LHCN-M2 (cell line): ENCODE results near the gene KRTAP5-5. TPM values are rescaled to one million over a fixed set of nuclear protein-coding genes. Genes with fewer than 3 reads are reported as not detected.
"Not testable (repeated sequence)": the region's sequence is repeated elsewhere in the genome, so short reads cannot be mapped to it uniquely, and the experiment has no call there.

ENCODE experiments used
- DNase-seq: peaks from one replicate; pipeline ENCODE4 v3.0.0-alpha.2; 2012; ENCODE audit warnings: low read depth
- polyA plus RNA-seq: library from polyadenylated mRNA; unstranded; fragments of >200 nt; gene quantifications from one replicate; pipeline ENCODE4 v1.2.1, GENCODE V29; 2012; ENCODE audit warnings: missing spikeins
- total RNA-seq: library from RNA; depleted of rRNA; stranded (reverse); fragments of >200 nt; gene quantifications from 2 replicates; pipeline ENCODE4 v1.2.3, GENCODE V29; 2014; rRNA removed

The KRTAP5-5 gene
- not detected in 2 replicates for total RNA-seq
- not detected for polyA plus RNA-seq

GRCh38 chr11:1629326-1630185 is at the start of gene KRTAP5-5:
KRTAP5-5 (plus strand) TSS chr11:1629775; CDS start chr11:1629841, 66 bp downstream.
- no peak for DNase-seq

GRCh38 chr11:1581976-1582375 is 47.6 kb upstream of the KRTAP5-5 start:
- DNase-seq, result no peak

- not testable (repeated sequence) for DNase-seq
Observed at GRCh38 chr11:1582909-1583308, 46.7 kb upstream of the KRTAP5-5 start.

GRCh38 chr11:1584661-1585370 is 44.8 kb upstream of the KRTAP5-5 start, which contains the start of gene KRTAP5-1:
KRTAP5-1 (minus strand) TSS chr11:1585283; CDS start chr11:1585249, 34 bp downstream.
- DNase-seq, result not testable (repeated sequence)

GRCh38 chr11:1586699-1587098 is 42.9 kb upstream of the KRTAP5-5 start:
- no peak for DNase-seq

- DNase-seq, result not testable (repeated sequence)
Observed at GRCh38 chr11:1589191-1589963, 40.2 kb upstream of the KRTAP5-5 start.

- no peak for DNase-seq
Observed at GRCh38 chr11:1589996-1590395, 39.6 kb upstream of the KRTAP5-5 start.

GRCh38 chr11:1592628-1593027 is 36.9 kb upstream of the KRTAP5-5 start:
- no peak for DNase-seq

GRCh38 chr11:1595994-1596575 is 33.5 kb upstream of the KRTAP5-5 start:
- DNase-seq, result not testable (repeated sequence)

GRCh38 chr11:1596576-1597121 is 32.9 kb upstream of the KRTAP5-5 start:
- not testable (repeated sequence) for DNase-seq

- no peak for DNase-seq
Observed at GRCh38 chr11:1597331-1597993, 32.1 kb upstream of the KRTAP5-5 start.

- DNase-seq, result no peak
Observed at GRCh38 chr11:1597994-1598380, 31.6 kb upstream of the KRTAP5-5 start, which contains the start of gene KRTAP5-2. KRTAP5-2 (minus strand) TSS chr11:1598294; CDS start chr11:1598250, 44 bp downstream.

- DNase-seq, result not testable (repeated sequence)
Observed at GRCh38 chr11:1598406-1598805, 31.2 kb upstream of the KRTAP5-5 start.

GRCh38 chr11:1598816-1599215 is 30.8 kb upstream of the KRTAP5-5 start:
- no peak for DNase-seq

- no peak for DNase-seq
Observed at GRCh38 chr11:1600626-1601025, 28.9 kb upstream of the KRTAP5-5 start.

GRCh38 chr11:1601663-1602062 is 27.9 kb upstream of the KRTAP5-5 start:
- DNase-seq, result not testable (repeated sequence)

GRCh38 chr11:1603629-1604028 is 25.9 kb upstream of the KRTAP5-5 start:
- no peak for DNase-seq

- no peak for DNase-seq
Observed at GRCh38 chr11:1604181-1604580, 25.4 kb upstream of the KRTAP5-5 start.

- DNase-seq, result no peak
Observed at GRCh38 chr11:1604711-1605110, 24.9 kb upstream of the KRTAP5-5 start.

GRCh38 chr11:1605923-1606322 is 23.7 kb upstream of the KRTAP5-5 start:
- DNase-seq, result not testable (repeated sequence)
